HG02885 (cell line): ENCODE results near the gene MAP2K3.

Experiments
- ATAC-seq: cut with Tn5 transposase; IDR thresholded peaks from one replicate; pipeline ENCODE4 v1.9.1; 2021; ENCODE audit warnings: mild to moderate bottlenecking; ENCODE audit not compliant: unreplicated experiment, poor library complexity

The MAP2K3 gene

DNA sequence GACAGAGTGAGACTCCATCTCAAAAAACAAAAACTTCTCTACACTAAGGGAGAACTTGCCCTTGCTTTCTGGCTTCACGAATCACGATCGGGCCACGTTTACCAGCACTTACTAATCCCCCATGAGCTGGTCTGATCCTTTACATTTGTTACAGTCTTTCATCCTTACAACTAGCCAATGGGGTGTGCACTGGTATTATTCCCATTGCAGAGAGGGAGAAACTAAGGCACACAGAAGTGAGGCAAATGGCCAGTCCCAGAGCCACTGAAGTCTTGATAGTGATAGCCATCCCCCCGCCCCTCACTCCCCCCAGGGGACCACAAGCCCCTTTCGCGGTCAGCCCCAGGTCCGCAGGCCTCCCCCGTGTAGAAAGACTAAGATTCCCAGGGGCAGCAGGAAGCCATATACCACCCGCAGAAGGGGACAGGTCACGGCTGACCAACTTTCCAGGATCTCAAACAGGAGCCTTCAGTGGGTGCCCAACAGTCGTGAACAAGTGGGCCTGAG is 32.2 kb upstream of the MAP2K3 start:
- no peak for ATAC-seq

DNA sequence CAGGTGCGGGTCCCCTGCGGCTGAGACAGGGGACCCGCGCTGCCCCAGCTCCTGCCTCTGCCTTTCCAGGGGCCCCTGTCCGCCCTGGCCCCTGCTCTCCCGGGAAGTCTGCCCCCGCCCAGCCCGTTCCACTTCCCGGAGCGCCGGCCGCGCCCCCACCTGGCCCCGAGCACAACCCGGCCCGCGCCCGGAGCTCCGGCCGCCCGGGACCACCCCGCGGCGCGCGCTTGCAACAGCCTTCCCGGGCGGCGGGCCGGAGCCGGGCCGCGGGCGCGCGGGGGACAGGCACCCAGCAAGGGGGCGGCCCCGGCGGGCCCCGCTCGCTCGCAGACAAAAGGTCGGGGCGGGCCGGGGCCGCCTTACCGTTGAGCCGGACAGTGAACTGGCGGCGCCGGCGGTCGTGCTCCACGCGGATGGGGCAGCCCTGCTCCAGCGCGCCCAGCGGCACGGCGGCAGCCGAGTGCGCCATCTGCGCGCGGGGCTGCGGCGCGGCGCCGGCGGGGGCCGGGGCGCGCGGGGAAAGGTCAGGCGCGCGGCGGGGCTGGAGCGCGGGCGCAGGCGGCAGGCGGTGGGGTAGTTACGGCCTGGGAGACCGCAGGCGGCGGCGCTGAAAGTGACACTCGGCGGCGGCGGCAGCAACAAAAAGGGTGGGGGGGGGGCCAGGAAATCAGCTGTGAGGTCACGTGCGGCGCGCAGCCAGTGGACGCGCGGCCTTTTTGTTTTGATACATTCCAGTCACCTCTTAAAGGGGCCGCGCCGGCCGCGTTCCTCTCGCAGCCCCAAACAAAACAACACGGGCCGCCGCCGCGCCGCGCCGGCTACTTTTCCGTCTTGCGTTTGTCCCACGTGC is 31.5 kb upstream of the MAP2K3 start, which contains the start of gene NATD1:
TSS of gene NATD1 (minus strand) at position 615 of the 850 bp plus-strand sequence. CDS start at position 469, 146 bp downstream.
- ATAC-seq = peak; percentile 81

DNA sequence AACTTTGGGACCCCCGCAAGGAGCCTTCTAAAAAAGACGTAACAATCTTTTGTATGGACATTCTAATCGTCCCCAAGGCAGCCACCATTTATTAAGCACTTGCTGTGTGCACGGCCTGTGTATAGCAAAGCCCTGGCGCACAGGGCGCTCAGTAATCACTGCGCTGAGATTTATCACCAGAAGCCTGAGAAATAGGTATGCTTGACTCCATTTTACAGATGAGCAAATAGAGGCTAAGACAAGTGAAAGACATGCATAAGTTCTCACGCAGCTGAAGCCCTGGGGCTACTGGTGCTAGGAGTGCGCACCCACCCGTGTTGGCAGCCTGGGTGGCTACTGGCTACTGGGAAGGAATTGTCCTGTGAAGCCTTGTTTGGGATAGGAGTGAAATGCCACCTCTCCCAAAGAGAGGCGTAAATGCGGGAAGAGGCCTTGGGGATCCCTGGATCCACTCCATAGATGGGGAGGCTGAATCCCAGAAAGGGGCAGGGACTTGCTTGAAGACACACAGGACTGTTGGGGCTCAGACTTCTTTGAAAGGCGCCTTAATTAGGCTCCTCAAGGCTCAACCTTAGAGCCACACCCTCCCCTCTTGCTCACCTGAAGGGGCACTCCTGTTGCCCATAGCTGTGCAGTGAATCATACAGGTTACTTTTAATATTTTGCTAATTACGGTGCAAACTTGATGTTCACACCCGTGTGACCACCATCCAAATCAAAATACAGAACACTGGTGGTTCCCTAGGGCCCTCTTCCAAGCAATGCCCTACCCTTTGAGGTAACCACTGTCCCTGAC is 30.7 kb upstream of the MAP2K3 start:
- peak; percentile 15 for ATAC-seq

DNA sequence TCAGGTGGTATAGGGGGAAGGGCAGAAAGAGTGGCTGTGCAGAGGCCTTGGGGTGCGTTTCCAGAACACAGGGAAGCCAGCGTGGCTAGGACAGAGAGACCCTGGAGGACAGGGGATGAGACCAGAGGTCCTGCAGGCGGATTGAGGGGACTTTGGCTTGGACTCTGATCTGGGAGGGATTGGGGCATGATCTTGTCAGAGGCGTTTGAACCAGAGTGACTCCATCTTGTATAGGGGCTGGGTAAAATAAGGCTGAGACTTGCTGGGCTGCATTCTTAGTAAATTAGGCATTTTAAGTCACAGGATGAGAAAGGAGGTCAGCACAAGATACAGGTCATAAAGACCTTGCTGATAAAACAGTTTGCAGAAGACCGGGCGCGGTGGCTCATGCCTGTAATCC is 25.9 kb upstream of the MAP2K3 start:
- no peak for ATAC-seq

DNA sequence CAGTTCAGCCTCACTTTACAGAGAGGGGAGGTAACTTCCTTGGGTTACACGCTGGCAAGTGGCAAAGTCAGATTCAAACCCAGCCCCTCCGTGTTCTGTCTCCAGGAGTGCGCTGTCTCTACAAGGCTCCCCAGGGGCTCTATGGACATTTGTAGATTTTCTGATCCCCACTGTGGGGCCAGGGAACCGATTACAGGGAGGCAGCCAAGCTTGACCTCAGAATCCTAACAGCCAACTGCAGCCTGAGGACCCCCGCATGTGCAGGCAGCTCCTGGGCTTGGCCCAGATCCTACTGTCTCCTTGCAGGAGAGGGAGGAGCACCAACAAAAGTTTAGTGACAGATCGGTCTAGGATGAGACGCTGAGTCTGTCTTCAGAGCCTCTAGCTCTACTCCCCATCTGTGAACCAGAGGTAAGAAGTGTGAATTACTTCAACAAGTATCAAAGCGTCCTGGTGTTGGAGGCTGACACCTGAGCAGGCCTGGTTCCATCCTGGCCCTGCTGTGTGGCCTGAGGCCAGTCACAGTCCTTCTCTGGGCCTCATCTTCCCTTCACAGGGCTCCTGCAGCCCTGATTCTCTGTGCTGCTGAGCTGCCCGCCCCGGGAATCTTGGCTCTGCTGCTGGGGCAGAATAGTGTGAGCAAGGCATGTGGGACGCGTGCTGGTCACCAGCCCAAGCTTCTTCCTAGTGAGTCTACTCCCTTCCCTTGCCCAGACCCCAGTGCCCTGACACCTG is 22.1 kb upstream of the MAP2K3 start:
- ATAC-seq = no peak

DNA sequence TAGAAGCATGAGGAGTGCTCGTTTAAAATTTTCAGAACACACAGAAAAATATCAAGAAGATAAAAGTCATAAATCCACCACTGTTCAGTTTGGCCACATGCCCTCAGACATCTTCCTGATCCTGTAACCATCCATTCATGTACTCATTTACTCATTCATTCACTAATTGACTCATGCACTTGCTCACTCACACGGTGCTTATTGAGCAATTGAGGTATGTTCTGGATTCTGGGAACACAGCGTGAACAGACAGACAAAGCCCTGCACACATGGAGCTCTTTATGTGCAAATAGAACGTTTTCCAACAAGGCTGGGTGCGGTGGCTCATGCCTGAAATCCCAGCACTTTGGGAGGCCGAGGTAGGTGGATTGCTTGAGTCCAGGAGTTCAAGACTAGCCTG is 21.1 kb upstream of the MAP2K3 start:
- no peak for ATAC-seq

DNA sequence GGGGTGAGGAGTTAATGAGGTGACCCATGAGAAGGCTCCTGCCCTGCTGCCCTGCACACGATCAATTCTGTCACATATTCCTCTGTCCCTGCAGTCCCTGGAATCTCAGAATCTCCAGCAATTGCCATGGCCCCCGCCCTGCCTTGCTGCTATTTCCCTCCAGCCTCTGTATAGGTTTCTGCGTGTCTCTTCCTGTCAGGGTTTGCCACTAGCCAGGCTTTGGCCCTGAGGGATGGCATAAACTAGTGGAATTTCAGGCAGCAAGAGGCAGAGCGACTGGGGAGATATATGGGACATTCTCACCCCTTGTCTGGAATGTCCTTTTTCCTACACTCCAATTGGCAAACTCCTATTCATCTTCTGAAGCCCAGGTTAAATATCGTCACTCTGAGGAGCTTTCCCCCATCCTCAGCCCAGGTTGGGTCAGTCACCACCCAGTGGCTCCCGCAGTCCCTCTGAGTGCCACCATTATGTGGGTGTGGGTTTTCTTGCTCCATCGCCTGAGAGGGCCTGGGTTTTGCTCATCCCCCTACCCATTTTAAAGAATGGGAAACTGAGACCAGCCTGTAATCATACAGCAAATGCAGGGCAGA is 15.8 kb upstream of the MAP2K3 start:
- no peak for ATAC-seq

DNA sequence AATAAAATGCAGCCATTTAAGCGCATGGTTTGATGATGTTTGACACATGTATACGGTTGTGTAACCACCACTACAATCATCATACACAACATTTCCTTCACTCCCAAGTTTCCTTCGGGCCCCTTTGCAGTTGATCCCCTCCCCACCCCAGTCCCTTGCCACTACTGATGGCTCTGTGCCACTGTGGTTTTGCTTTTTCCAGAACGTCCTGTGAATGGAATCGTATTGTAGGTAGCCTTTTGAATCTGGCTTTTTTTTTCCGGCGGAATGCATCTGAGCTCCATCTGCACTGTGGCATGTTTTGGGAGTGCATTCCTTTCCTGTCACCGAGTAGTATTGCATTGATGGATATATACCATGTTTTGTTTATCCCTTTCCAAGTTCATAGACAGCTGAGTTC is 15.1 kb upstream of the MAP2K3 start:
- no peak for ATAC-seq

DNA sequence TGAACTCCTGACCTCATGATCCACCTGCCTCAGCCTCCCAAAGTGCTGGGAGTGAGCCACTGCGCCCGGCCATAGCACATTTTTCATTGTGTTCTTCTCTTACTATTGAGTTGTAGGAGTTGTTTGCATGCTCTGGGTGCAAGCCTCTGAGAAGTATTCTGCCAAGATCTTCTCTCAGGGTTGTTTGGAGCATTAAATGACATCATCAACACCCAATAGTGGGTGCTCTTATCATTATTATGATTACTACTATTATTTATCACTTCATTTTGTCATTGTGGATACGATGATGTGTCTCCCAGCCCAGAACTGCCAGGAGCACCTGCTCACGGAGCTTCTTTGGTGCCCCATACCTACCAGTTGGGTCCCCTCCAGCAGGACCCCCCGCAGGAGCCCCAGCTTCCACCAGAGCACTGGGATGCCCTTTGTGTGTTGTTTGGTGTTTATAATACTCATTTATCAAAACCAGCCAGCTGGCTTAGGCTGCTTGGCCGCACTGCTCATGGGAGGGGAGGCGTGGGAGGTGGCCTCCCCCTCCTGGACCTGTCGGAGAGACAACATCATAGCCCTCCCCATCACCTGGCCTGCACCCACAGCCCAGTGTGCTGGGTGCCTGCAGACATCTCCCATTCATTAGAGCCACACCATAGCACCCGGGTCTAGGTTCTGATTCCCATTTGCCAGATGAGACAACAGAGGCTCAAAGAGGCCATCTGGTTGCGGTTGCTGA is 12.9 kb upstream of the MAP2K3 start:
- ATAC-seq = no peak

DNA sequence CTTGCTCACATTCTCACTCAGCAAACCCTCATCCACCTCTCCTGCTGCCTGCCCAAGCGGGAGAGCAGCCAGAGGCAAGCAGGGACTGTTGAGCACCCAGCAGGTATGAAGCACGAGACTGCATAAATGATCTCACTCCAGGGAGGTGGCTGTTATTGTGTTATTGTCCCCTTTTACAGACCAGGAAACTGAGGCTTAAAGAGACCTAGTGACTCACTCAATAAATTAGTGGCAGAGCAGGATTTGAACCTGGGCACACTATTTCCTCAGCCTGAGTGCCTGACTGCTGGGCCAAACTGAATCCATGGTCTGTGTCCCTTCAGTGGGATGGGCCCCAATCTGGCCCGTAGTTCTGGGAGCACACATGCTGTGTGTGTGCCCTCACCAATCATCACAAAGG is 12.3 kb upstream of the MAP2K3 start:
- no peak for ATAC-seq

DNA sequence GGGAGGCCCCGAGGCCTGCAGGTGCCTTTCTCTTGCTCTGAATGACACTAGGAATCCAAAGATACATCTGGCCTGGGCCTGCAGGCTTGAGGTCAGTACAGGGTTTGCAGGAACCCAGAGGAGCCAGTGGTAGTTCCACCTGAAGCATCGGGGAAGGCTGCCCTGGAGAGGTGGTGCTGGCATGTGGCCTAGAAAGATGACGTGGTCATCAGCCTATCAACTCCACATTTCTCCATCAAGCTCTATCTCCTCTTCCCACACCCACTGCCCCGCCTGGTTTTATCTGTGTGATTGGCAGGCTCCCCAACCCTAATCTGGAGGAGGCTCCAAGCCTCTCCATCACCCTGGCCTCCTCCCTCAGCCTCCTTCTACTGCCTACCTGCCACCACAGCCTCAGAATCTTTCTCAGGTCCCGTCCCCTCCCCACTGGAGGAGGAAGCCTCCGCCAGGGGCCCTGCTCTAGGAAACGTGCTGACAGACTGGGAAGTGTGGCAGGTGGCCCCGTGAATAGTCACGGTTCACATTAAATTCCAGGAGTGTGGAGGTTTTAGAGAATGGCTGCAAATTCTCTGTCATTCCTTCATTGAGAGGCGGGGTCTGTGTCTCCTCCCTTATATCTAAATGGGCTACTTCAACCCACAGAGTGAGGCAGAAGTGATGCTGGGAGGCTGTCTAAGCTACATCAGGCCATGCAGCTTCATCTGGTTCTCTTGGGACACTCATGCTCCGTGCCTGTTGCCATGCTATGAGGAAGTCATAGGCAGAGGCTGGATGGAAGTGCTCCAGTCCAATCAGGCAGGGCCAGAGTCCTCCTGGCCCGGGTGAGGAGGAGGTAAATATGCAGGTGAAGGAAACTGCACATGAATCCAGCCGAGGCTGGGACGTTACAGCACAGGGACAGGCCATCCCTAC is 11.4 kb upstream of the MAP2K3 start:
- ATAC-seq = no peak

DNA sequence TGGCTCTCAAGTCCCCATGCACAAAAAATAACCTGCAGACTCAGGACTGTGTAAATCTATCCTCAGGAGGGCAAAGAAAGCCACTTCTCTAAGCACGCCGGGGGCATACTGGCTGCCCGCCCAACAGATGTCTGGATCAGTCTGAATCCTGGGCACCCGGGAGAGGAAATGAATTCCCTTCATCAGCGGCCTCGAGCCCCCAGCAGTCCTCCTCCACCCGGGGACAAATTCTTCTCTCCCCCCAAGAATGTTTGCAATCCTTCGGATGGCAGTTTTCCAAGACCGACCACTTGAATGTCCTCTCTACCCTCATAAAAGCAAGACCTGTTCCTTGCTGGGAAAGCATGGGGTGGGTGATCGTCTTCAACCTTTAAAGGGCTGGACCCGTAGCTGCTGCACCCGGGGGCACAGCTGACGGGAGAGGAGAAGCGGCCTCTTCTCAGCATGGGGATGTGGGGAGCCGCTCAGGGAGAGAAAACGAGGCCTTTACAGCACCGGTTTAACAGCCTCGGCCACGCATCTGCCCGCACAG is 9.4 kb upstream of the MAP2K3 start:
- peak; percentile 17 for ATAC-seq

DNA sequence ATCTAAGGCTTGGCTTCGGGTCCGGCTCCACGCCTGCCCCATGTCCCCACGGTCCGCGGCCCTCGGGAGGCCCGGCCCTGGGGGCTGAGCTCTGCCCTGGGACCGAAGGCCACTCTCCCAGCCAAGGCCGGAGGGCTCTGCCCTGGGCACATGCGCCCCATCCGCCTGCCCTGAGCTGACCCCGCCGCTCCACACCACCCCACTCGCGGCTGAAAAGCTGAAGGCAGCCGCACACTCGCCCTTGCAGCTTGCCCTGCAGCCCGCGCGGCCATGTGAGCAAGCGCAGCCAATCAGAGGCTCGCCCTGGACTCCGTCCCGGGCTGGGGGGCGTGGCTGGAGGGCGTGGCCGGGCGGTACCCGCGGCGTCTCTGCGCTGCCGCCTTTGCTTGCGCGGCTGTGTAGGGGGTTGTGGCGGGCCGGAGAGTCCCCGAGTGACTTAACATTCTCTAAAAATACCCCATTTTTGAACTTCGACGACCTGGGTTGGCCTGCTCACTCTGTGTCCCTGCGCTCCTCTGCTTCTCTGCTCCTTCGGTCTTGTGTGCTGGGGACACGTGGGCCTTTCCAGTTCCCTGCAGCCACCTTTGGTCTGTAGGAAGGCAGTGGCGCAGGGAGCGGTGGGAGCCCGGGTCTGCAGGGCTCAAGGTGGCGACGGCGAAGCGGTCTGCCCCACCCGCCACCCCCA is 8.8 kb upstream of the MAP2K3 start:
- peak; percentile 96 for ATAC-seq

DNA sequence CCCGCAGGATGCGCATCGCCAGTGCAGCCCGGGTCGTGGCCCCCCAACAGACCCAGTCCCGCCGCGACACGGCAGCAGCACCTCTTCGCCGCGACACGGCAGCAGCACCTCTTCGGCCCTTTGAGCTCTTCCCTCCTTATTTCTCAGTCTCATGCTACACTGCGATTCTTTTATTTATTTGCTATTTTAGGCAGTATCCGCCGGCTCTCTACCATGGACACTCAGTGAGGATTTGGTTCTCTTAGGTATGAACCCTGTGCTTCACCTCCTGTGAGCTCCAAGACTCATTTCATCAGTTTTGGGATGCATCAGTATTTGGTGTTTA is 8.3 kb upstream of the MAP2K3 start:
- ATAC-seq = no peak

DNA sequence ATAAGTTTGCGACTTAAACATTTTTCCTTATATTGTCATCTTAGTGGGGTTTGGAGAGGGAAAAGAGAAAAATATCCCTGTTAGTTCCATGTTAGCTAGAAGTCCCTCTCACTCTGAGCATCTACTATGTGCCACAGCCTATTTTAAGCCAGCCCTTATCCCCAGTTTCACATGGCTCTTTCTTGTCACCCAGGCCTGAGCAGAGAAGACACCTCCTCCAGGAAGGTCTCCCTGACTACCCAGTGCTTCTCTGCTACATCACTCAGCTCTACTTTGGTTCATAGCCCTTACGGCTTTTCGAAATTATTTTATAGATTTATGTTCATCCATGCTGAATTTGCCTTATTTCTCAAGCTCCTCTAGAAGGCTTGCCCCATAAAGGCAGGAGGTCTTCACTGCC is 7.2 kb upstream of the MAP2K3 start:
- ATAC-seq = no peak

DNA sequence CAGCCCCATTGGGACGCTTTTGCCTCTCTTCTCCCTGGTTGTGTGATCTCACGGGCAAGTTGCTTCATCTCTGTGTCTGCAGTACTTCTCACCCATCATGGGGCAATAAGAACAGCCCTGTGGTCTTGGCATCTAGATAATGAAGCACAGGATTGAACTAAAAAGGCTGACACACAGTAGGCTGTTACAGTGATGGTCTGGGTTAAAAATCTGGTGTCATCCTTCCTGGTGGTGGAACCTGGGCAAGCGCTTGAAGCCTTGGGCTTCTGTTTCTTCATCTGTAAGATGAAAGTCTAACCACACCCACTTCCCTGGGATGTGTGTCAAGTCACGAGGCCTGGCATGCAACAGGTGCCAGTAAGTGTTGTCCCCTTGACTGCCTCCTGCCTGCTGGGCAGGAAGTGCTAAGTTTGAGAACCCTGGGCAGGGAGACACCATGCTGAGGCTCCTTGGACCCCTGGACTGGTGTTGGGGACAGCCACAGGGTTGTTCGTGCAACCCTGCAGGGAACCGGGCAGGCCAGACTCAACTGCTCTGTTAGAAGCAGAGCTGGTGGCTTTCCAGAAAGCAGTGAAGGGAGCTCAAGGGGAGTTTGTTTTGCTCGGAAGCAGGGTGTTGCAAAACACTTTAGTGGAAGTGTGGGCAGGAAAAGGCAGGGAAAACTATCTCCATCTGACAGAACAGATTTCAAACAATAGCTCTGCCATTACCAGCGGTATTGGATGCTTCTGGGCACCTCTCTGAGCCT is 5.9 kb upstream of the MAP2K3 start:
- no peak for ATAC-seq

DNA sequence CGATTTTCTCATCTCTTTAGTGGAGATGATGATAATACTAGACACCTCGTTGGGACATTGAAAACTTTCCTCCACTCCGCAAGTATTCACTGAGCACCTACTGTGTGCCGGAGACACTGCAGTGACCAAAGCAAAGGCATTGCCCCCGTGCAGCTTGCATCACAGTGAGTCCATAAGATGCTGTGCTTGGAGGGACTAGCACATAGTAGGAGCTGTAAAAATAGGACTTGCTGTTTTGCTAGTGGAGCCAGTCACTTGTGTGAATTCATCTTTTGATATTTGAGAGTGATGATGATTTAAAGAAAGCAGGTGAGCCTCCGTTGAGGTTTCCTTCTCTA is 5.3 kb upstream of the MAP2K3 start:
- no peak for ATAC-seq
